Epithelial cell of proximal tubule (primary cell): ENCODE measurements around the gene CMTR2. TPM values are rescaled to one million over a fixed set of nuclear protein-coding genes. Genes with fewer than 3 reads are reported as not detected.

Experiments used
- DNase-seq: peaks from one replicate; pipeline ENCODE4 v3.0.0-alpha.2; 2011; ENCODE audit warnings: low read depth
- H3K4me3 ChIP-seq: 2 replicates; pipeline ENCODE4 v1.5.1; 2011; ENCODE audit warnings: low read depth, mild to moderate bottlenecking, low read length
- total RNA-seq: library from RNA; depleted of rRNA; stranded (reverse); fragments of >200 nt; gene quantifications from 2 replicates; pipeline ENCODE4 v1.2.3, GENCODE V29; 2015
- TF ChIP-seq, protein P1 (sequence below): conservative IDR thresholded peaks from 2 replicates; pipeline ENCODE4 v1.5.1; 2012; ENCODE audit warnings: low read depth, mild to moderate bottlenecking, low read length

The CMTR2 gene
- total RNA-seq, 1 donor from 2014 or later, result 24.4 TPM

DNA sequence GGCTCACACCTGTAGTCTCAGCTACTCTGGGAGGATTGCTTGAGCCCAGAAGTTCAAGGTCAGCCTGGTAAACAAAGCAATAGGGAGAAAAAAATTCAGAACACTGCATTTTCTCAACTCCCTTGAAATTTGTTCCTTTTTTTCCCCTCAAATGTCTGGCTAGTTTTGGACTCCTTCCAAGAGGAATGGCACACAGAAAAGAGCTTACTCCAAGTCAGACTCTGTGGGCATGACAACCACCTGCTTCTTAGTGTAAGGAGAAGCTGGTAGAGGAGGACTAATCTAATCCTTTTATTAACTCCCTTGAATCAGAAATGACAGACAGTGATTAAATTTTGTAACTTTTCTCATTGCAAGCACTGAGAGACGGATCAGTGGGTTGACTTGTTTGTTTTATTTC is 30.8 kb downstream of the CMTR2 start:
- no peak for DNase-seq
- TF ChIP-seq, protein P1, sequence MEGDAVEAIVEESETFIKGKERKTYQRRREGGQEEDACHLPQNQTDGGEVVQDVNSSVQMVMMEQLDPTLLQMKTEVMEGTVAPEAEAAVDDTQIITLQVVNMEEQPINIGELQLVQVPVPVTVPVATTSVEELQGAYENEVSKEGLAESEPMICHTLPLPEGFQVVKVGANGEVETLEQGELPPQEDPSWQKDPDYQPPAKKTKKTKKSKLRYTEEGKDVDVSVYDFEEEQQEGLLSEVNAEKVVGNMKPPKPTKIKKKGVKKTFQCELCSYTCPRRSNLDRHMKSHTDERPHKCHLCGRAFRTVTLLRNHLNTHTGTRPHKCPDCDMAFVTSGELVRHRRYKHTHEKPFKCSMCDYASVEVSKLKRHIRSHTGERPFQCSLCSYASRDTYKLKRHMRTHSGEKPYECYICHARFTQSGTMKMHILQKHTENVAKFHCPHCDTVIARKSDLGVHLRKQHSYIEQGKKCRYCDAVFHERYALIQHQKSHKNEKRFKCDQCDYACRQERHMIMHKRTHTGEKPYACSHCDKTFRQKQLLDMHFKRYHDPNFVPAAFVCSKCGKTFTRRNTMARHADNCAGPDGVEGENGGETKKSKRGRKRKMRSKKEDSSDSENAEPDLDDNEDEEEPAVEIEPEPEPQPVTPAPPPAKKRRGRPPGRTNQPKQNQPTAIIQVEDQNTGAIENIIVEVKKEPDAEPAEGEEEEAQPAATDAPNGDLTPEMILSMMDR, result no peak

DNA sequence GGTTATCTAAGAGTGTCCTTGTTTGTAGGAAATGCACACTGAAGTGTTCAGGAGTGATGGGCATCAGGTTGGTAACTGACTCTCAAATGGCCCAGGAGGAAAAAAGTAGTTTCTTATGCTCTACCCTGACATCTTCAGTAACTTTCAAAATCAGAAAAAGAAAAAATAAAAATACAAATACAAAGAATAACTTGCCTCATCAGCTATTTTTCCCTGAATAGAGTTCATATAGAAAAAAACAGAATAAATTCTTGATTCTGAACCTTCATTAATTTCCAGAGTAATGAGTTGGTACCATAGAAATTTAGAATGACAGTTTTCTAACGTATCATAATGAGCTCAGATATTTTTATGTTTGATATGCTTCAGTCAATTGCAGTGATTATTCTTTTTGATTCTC is 31.4 kb downstream of the CMTR2 start:
- H3K4me3 ChIP-seq, result no peak overlapping the region
- TF ChIP-seq, protein P1, result no peak
- DNase-seq, result no peak

More for the DNA sequence above, 30.8 kb downstream of the CMTR2 start:
- H3K4me3 ChIP-seq, result no peak overlapping the region

DNA sequence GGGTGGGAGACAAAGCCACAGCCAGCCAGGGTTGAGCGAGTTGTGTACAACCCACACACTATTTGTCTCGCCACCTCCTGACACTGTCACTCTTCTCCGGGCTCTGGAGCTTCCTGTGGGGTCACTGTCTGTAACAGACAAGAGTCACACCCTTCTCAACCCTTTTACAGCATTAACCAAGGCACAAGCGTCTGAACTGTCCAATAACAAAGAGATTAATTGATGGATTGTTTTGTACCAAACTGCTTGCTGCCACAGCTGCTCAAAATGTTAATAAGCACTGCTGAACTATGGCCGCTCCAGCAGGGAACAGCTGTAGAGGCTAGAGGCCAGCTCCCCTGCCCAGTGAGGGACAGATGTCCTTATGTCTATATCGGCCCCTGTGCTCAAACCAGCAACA is 33.5 kb downstream of the CMTR2 start:
- TF ChIP-seq, protein P1, result no peak
- no peak for DNase-seq
- no peak overlapping the region for H3K4me3 ChIP-seq

DNA sequence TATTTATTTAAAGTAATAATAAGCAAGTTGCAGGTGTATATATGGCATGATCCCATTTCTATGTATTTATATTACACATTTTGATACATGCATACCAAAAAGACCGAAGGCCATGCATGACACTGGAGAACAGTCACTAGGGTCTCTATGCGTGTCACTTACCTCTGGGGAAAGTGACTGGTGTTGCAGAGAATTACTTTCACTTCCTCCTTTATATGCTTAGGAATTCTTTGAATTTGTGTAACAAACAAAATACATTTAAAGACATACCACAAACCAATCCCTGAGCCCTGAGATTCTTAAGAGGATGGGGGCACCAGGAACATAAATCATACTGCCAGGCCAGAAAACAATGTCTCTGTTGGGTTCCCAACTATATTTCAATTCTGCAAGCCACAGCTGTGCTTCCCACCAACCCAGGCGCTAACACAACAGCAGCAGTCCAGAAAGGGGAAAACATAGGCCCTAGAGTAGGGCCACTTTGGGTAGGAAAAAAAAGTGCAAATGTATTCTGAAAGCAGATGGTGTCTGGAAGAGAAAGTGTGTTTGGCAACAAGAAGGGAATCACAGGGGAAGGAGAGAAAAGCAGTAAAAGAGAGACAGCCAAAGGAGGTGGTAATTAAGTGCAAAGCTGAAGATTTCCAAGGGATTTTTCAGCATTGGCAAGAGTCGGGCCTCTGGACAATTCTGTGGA is 34.2 kb downstream of the CMTR2 start:
- no peak overlapping the region for H3K4me3 ChIP-seq
- TF ChIP-seq, protein P1, result no peak
- DNase-seq, result no peak

DNA sequence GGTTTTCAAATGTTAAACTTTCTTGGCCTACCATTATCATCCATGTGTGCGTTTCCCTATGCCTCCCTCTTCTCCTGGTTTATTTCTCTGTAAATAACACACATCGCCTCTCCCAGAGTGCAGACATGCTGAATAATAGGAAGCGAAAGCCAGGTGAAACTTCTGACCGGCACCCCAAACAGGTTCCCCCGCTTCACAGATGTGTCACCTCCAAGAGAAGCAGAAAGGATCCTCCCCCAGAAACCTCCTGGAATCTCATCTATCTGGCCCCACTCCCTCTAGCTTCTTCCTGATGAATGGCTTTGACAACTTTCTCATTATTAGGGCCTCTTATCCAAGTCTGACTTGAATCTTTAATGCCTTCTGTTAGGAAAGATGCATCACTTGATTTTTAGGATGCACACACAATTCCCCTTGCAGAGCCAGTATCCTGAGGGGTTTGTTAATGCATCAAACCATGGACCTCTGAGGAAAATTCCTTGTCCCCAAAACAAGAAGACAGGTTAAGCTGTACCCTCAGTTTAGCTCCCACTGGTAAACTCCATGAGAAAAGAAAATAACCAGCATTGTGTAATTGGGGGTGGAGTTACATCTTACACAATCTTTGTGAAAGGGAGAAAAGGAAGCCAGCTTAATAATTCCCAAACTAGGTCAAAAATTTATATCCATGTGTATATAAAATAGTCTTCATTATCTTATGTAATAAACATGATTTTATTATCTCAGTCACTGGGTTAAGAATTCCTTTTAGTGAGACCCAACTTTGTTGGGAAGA is 38.6 kb downstream of the CMTR2 start:
- DNase-seq, result no peak
- TF ChIP-seq, protein P1, result no peak

DNA sequence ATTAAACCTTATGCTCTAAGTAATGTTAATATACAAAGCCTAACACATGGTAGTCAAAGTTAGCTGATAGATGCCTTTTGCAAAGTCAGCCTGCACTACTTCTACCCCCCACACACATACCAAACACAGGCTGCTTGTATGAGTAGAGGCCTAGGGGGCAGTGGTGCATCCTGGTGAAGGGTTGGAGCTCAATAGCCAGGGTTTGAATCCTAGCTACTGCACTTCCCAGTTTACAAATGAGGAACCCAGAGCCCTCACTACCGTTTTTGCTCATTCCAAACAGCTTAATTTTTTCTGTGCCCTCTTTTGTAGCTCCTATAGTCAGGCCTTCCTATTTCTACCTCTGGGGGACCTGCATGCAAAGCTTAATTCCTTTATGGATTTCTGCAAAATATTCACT is 39.8 kb downstream of the CMTR2 start:
- TF ChIP-seq, protein P1, result no peak
- H3K4me3 ChIP-seq, result no peak overlapping the region
- DNase-seq, result no peak

More for the DNA sequence above, 38.6 kb downstream of the CMTR2 start:
- no peak overlapping the region for H3K4me3 ChIP-seq
